Stomach (tissue), 9 donors: ENCODE data around the gene IPMK. TPM values are rescaled to one million over a fixed set of nuclear protein-coding genes. Genes with fewer than 3 reads are reported as not detected.

Experiments used
- DNase-seq, 2 donors: peaks; one replicate each; pipeline versions ENCODE4 v3.0.0 to v3.0.0-alpha.2; 2013 to 2019
- H3K27ac ChIP-seq, 5 donors: fragments of 200-600 bp in 4 of 5; sonication (generic) in 4 of 5; one replicate each; pipeline ENCODE4 v1.5.1; 2013 to 2019; ENCODE audit warnings: mild to moderate bottlenecking in 1 of 5, moderate library complexity in 1 of 5
- H3K27me3 ChIP-seq, 3 donors: fragments of 200-600 bp; sonication (generic); one replicate each; pipeline ENCODE4 v1.5.1; 2017 to 2019; ENCODE audit warnings: mixed run types in 1 of 3
- H3K36me3 ChIP-seq, 4 donors: fragments of 200-600 bp; sonication (generic); 1 replicate in 3 of 4; 2 replicates in 1 of 4; pipeline ENCODE4 v1.5.1; 2016 to 2019
- H3K4me1 ChIP-seq, 4 donors: fragments of 200-600 bp; sonication (generic); one replicate each; pipeline ENCODE4 v1.5.1; 2016 to 2019
- H3K4me3 ChIP-seq, 4 donors: fragments of 200-600 bp; sonication (generic) in 3 of 4; one replicate each; pipeline ENCODE4 v1.5.1; 2016 to 2019; ENCODE audit warnings: mild to moderate bottlenecking in 1 of 4
- H3K9me3 ChIP-seq, 4 donors: fragments of 200-600 bp; sonication (generic); one replicate each; pipeline ENCODE4 v1.5.1; 2016 to 2019
- CTCF ChIP-seq, 7 experiments: fragments of 450-650 bp in 4 of 7; fragments of 200-600 bp in 3 of 7; sonication (generic) in 3 of 7; IDR thresholded peaks; one replicate each; pipeline ENCODE4 v1.5.1; 2016 to 2019; ENCODE audit warnings: antibody characterized with exemption in 7 of 7, control low read depth in 2 of 7, mild to moderate bottlenecking in 1 of 7
- EP300 ChIP-seq: sonication (generic); formaldehyde crosslinking; IDR thresholded peaks from one replicate; pipeline ENCODE4 v1.6.1; 2017; ENCODE audit warnings: antibody characterized with exemption
- POLR2A ChIP-seq, 4 donors: fragments of 450-650 bp; IDR thresholded peaks; one replicate each; pipeline ENCODE4 v1.6.1; 2016; ENCODE audit warnings: antibody characterized with exemption in 4 of 4, control low read depth in 2 of 4, mild to moderate bottlenecking in 1 of 4, moderate library complexity in 1 of 4
- POLR2AphosphoS5 ChIP-seq, 3 donors: sonication (generic); formaldehyde crosslinking; IDR thresholded peaks; one replicate each; pipeline ENCODE4 v1.6.1; 2016; ENCODE audit warnings: antibody characterized with exemption in 3 of 3
- intact Hi-C: fragments of 100-400 bp; cut with DNase I; formaldehyde crosslinking; loops from one replicate; pipeline ENCODE4 v1.15.1; 2023; ENCODE audit warnings: low total_unique reads
- polyA plus RNA-seq, 3 donors: library from polyadenylated mRNA; stranded (reverse); fragments of 200-250 nt; gene quantifications; one replicate each; pipeline ENCODE4 v1.2.3, GENCODE V29; 2013
- total RNA-seq, 5 donors: library from RNA; depleted of rRNA; stranded (reverse); fragments of >200 nt; gene quantifications; one replicate each; pipeline versions ENCODE4 v1.1.0 to v1.2.3, GENCODE V29; 2014 to 2016
- donor health status: healthy with polysubstance abuse.
- donor health status: Bipolar disorder and iron deficiency.
- donor health status: healthy.

The IPMK gene
- total and polyA plus RNA-seq, 8 donors: 1.8 to 15.6 (median 4.1) TPM; not detected in 1

DNA sequence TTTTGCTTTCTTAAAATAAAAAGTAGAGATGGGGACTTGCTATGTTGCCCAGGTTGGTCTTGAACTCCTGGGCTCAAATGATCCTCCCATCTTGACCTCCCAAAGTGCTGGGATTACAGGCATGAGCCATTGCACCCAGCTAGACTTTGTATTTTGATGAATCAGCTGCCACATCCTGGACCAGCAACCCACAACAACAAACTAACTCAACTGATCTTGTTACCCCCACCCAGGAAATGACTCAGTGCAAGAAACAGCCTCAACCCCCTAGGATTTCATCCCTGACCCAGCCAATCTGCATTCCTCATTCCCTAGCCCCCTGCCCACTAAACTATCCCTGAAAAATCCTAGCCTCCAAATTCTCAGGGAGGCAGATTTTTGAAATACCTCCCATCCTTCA is 123.8 kb downstream of the IPMK start:
- Histone ChIP-seq H3K36me3 (no peaks in the 10 kb centered on the region), H3K4me3 (no peak overlapping the region), H3K4me1 (no peaks in the 10 kb centered on the region), H3K27me3 (no peaks in the 10 kb centered on the region), H3K27ac (no peak overlapping the region), H3K9me3 (peaks cover 0 to 7% (median 0%) of the 10 kb centered on the region in 4 donors)
- no peak for DNase-seq
- intact Hi-C loops: no loop called here
- TF ChIP-seq CTCF (IDR thresholded peaks at IDR 0.05): no peak
- TF ChIP-seq POLR2AphosphoS5 (IDR thresholded peaks at IDR 0.05): no peak
- no peak for TF ChIP-seq EP300
- TF ChIP-seq POLR2A (IDR thresholded peaks at IDR 0.05): no peak

Other genes with a start within 250 kb of the IPMK start
- gene CISD1, start 1.3 kb upstream of the IPMK start, total RNA-seq: 10 to 100 TPM in 2 of 5 donors, 1 to 10 TPM in 3; 1.2 to 93.6 (median 8.2) TPM
- gene CISD1, start 1.3 kb upstream of the IPMK start, polyA plus RNA-seq: 10 to 100 TPM; 13.3 to 33.2 (median 28.0) TPM
- gene UBE2D1, start 67.1 kb upstream of the IPMK start, total RNA-seq: 10 to 100 TPM in 2 of 5 donors, 1 to 10 TPM in 3; 7.0 to 16.5 (median 9.6) TPM
- gene UBE2D1, start 67.1 kb upstream of the IPMK start, polyA plus RNA-seq: 1 to 10 TPM; 6.9 to 9.5 (median 7.3) TPM
- gene TFAM, start 117.5 kb upstream of the IPMK start, total RNA-seq: 10 to 100 TPM; 15.4 to 39.7 (median 26.3) TPM
- 10 to 100 TPM in 1 of 3 donors, 1 to 10 TPM in 2; 4.9 to 12.5 (median 7.5) TPM for gene TFAM, start 117.5 kb upstream of the IPMK start, polyA plus RNA-seq
- 10 to 100 TPM in 1 of 5 donors, 1 to 10 TPM in 3, under 1 TPM in 1; 0.29 to 25.0 (median 6.2) TPM for gene BICC1, start 245.0 kb upstream of the IPMK start, total RNA-seq
- 1 to 10 TPM; 1.6 to 4.9 (median 3.7) TPM for gene BICC1, start 245.0 kb upstream of the IPMK start, polyA plus RNA-seq